Measurements from ENCODE around the gene ATP6V0A4.
"Not testable (repeated sequence)": the region's sequence is repeated elsewhere in the genome, so short reads cannot be mapped to it uniquely, and the experiment has no call there.

Gene ATP6V0A4

DNA sequence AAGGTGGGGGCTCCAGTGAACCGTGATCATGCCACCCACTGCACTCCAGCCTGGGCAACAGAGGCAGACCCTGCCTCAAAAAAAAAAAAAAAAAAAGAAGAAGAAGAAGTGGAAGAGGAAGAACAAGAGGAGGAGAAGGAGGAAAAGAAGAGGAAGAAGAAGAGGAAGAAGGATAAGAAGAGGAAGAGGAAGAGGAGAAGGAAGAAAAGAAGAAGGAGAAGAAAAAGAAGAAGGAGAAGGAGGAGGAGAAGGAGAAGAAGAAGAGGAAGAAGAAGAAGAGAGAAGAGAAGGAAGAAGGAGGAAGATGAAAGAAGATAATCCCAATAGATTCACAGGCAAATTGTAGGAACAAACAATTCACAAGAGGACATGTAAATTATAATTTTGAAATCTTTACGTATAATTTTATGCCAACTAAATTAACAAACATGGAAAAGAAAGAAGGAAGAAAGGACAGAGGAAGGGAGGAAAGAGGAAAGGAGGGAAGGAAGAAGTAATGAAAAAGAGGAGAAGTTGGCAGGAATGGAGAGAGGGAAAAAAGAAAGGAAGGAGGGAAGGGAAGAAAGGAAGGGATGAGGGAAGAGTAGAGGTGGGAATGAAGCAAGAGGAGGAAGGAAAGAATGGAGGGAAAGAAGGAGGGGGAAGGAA lies 100.3 kb downstream of the ATP6V0A4 start:
- no peak for DNase-seq

GRCh38 chr7:138695776-138696175 lies 102.2 kb downstream of the ATP6V0A4 start:
- DNase-seq, result not testable (repeated sequence)

DNA sequence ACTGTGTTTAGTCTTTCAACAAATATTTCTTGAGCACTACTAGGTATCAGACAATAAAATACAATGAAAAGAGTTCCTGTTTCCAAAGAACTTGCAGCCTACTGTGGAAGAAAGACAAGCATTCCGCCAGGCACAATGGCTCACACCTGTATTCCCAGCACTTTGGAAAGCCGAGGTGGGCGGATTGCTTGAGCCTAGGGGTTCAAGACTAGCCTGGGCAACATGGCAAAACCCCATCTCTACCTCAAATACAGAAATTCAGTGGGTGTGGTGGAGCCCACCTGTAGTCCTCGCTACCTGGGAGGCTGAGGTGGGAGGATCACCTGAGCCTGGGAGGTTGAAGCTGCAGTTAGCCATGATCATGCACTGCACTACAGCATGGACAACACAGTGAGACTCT lies 102.9 kb downstream of the ATP6V0A4 start:
- DNase-seq, result no peak

DNA sequence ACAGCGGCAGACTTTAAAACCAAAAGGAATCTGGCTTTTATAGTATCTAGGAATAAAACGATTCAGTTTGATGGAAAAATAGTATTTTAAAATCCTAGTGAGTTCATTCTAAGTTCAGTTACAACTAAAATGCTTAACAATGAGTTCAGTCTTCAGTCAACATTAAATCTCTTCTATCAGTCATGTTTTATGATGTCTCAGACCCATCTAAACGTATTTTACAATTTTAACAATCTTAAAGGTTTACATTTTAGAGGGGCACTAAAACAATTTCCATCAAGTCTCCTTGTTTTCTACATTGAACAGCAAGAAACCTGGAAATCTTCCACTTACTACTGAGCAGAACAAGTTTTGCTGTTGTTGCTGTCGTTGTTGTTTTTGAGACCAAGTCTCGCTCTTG lies 106.8 kb downstream of the ATP6V0A4 start:
- no peak for DNase-seq

DNA sequence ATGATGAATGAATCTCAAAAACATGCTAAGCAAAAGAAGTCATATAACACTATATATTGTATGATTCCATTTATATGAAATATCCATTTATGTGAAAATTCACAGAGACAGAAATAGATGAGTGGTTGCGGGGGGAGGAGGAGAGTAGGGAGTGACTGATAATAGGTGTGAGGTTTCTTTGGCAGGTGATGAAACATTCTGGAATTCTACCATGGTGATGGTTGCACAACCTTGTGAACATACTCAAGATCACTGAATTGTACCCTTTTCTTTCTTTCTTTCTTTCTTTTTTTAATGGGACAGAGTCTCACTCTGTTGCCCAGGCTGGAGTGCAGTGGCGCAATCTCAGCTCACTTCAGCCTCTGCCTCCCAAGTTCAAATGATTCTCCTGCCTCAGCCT lies 107.5 kb downstream of the ATP6V0A4 start:
- DNase-seq, result no peak

- DNase-seq, result not testable (repeated sequence)
Observed at GRCh38 chr7:138688037-138688436, 110.0 kb downstream of the ATP6V0A4 start.

GRCh38 chr7:138684340-138684739 lies 113.7 kb downstream of the ATP6V0A4 start:
- DNase-seq, result no peak

- no peak for DNase-seq
Observed at GRCh38 chr7:138679793-138680192, 118.2 kb downstream of the ATP6V0A4 start.

DNA sequence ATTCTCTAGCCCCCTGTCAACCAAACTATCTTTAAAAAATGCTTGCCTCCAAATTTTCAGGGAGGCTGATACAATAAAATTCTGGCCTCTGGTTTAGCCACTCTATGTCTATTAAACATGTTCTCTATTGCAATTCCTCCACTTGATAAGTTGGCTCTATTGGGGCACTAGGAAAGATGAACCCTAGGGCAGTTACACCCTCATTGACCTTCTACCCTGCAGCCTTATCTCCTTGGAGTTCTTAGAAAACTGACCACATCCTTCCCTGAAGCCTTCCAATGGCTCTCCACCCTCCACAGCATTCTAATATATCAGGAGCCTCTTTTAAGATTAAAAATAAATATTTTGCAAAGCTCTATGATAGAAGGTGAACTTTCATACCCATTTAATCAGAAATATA lies 127.4 kb downstream of the ATP6V0A4 start:
- no peak for DNase-seq

DNA sequence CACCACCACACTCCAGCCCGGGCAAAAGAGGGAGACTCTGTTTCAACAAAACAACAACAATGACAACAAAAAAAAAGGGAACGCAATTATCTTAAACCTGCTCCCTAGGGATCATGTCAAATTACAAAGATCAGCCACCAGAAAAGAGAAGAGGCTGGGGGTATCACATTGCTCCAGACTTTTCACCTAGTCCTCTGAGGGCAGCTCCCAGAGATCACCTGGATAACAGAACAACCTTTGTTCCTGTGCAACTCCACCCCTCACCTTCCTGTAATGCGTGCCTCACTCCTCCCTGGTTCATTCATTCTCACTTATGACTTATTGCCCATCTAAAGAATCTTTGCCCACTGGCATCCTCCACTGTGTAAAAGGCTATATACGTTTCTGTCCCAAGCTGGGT lies 128.6 kb downstream of the ATP6V0A4 start:
- DNase-seq, result no peak

DNA sequence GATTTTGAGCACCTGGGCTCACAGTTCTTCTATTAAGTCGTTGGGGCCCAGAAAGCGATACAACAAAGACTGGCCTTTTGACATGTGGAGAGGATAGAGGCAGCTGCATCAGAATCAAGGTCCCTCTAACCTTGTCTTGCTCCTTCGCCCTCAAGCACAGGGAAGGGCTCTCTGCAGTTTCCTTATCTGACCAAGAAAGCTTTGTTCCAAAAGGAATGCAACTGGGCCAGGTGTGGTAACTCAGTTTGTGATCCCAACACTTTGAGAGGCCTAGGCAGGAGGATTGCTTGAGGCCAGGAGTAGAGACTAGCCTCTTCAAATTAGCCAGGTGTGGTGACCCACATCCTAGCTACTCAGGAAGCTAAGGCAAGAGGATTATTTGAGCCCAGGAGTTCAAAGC lies 129.1 kb downstream of the ATP6V0A4 start:
- DNase-seq, result no peak

- DNase-seq, result no peak
Observed at GRCh38 chr7:138668229-138668596, 129.8 kb downstream of the ATP6V0A4 start.

GRCh38 chr7:138667535-138668228 lies 130.3 kb downstream of the ATP6V0A4 start:
- no peak for DNase-seq

- no peak for DNase-seq
Observed at GRCh38 chr7:138666385-138666784, 131.6 kb downstream of the ATP6V0A4 start.

DNA sequence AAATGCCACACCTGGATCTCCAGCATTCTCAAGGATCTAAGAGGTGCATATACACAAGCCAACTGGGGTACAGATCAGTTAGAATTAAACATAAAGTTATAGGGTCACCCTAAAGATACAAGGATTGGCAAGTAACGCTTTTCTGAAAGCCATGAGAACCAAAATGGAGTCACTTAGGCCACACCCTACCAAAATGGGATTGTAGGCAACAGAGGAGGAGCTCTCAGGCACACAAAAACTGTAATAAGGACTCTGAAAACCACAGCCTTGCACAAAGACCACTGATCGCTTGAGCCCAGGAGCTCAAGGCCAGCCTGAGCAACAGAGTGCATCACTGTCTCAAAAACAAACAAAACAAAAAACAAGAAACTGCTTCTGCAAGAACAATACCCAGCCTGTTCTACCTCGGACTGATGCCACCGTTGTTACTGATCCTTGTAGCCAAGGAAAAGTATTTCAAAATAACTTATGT lies 132.3 kb downstream of the ATP6V0A4 start:
- no peak for DNase-seq

- no peak for DNase-seq
Observed at GRCh38 chr7:138665249-138665648, 132.7 kb downstream of the ATP6V0A4 start.

GRCh38 chr7:138663725-138664710 lies 134.0 kb downstream of the ATP6V0A4 start:
- no peak for DNase-seq

- DNase-seq, result no peak
Observed at GRCh38 chr7:138662991-138663320, 135.0 kb downstream of the ATP6V0A4 start.

DNA sequence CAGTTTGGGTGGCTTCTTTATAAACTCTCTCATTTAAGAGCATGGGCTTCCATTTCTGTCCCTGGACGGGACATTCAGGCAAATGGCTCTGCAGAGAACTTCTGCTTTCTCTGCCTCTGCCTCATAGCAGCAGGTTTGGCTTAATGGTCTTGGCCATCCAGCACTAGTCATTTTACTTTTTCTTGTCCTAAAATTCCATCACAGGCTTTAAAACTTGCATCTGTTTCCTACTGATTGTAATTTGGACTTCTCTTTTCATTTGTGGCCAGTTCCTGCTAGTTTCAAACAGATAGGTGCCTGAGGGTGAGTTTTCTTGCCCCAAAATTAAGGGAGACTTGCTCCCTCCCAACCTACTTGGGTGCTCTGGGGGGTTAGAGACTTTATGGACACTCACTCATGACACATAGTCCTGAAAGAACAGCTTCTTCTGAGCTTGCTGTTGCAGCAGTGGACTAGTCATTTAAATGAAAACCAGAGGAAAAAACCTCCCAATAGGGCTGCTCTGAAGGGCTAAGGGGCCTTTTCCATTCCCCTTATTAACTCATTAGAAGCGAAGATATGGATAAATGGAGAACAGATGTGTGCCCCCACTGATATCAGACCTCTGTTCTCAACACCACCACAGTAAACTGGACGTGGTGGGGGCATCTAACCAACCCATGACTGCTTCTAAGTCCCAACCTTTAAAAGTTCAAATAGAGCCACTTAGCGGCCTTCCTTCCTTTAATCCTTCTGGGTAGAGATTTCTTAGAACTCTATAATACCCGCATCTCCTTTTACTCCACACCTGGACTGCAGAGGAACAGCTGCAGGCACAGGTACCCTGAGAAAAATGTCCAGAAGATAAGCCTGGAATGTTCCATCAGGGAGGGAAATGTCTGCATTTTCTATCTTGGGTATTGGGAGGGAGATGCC lies 135.7 kb downstream of the ATP6V0A4 start:
- DNase-seq, result no peak

DNA sequence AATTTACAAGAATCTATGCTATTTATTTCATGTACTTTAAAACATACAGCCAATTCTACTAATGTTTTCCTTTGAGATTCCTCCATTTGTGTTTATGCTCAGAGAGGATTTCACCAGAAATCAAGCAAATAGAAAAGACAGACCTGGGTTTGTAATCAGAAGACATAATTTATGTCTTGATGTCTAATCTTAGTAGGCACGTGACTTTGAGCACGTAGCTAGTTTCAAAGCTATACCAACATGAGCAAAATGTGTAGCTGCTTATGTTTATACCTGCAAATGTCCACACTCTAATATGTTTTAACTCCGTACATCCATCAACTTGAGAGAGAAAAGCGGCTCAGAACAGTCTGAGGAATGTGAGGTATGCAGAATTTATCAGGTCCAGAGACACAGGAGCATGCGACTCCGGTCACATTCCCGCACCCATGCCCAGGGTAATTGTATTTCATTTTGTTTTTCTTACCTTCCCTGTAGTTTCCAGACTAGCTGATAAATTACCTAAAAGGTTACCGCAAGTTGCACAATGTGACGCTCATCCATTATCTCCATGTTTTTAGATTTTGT lies 136.8 kb downstream of the ATP6V0A4 start:
- DNase-seq, result no peak

DNA sequence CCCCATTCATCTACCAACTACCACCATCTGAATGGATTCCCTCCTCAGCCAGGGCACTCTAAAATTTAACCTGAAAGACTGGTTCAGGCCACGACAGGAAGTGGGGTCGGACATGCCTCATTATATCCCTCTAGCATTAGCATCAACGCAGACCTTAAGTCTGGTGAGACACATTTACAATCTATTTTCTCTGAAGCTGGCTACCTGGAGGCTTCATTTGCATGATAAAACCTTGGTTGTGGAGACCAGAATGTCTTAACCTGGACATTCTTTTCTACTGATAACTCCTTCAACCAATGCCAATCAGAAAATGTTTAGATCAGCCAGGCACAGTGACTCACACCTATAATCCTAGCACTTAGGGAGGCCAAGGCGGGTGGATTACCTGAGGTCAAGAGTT lies 139.1 kb downstream of the ATP6V0A4 start:
- no peak for DNase-seq

DNA sequence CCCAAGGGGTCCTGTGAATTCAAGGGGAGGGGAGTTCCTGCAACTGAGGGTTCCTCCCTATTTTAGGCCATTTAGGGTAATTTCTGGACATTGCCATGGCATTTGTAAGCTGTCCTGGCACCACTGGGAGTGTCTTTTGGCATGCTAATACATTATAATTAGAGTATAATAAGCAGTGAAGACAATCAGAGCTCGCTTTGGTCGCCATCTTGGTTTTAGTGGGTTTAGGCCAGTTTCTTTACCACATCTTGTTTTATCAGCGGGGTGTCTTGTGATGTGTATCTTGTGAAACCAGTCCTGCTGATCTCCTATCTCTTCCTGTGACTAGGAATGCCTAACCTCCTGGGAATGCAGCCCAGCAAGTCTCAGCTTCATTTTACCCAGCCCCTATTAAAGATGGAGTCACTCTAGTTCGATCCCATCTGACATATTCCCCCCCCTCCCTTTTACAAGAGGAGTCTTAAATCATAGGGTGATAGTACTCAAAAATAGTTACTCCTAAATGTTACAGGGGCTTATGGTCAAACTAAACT lies 140.1 kb downstream of the ATP6V0A4 start:
- no peak for DNase-seq
